Activated CD8-positive, alpha-beta memory T cell treated with anti-CD3 and anti-CD28 coated beads, Interleukin-2, amount 50 U/mL, for 4 hours (primary cell): ENCODE measurements around the gene NOA1.
"Not testable (repeated sequence)": the region's sequence is repeated elsewhere in the genome, so short reads cannot be mapped to it uniquely, and the experiment has no call there.

Source experiments
- DNase-seq: peaks from one replicate; pipeline ENCODE4 v3.0.0-alpha.2; 2020

Gene NOA1

DNA sequence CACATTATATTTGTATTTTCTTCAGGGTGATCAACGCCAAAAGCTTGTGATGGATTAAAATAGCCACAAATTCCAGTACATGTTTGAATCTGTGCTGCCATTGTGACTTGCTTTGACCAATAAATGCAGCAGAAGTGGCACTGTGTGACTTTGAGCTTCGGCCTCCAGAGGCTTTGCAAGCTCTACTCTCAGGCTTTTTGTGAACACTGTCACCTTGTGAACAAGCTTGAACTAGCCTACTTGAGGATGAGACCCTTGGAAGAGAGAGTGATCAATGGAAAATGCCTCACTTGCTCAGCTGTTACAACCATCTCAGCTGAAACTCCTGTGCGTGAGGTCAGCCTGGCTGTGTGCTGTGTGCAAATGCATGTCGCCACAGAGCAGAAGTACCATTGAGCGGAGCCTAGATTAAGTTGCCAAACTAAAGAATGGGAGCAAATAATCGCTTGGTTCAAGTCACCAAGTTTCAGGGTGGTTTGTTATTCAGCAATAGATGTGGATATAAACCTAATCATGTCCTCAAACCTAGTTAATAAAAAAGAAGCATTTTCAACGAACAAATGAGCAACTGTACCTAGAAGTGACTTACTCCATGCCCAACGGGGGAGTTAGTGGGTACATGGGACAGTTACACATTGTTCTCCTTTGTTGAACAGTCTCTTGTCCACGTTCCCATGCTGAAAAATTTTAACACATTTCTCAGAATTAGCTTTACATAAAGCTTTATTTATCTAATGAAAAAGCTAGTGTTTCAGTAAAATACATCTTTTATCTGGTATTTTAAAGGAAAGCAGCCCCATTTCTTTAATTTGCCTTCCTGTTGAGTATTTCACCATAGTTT is 23.5 kb downstream of the NOA1 start:
- no peak for DNase-seq

DNA sequence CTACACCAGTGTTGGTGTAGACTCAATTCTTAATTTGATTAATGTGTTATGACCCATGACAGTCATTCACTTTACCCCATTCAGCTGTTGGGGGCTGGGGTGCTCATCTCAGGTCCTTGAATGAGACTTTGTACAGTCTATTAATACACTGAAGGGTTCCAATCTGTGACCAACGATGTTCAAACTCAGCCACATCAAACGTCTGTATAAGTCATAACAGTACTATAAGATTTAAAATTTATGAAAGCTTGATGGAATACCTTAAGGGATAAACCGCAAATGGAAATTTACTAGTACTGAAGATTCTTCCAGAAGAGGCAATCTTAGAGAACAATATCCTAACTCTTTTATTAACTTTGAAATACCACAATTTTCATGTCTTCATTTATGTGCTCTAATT is 36.0 kb downstream of the NOA1 start:
- DNase-seq: no peak

- no peak for DNase-seq
These were observed 36.4 kb downstream of the NOA1 start for GRCh38 chr4:56940971-56941370.

DNA sequence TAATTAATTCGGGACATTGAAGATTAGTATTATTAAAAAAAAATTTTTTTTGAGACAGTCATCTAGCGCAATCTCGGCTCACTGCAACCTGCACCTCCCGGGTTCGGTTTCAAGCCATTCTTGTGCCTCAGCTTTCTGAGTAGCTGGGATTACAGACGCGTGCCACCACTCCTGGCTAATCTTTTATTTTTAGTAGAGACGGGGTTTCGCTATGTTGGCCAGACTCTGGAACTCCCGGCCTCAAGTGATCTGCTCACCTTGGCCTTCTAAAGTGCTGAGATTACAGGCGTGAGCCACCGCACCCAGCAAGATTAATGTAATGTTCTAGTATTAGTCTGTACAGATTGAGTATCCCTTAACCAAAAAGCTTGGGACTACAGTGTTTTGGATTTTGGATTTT is 37.0 kb downstream of the NOA1 start:
- DNase-seq: no peak

DNA sequence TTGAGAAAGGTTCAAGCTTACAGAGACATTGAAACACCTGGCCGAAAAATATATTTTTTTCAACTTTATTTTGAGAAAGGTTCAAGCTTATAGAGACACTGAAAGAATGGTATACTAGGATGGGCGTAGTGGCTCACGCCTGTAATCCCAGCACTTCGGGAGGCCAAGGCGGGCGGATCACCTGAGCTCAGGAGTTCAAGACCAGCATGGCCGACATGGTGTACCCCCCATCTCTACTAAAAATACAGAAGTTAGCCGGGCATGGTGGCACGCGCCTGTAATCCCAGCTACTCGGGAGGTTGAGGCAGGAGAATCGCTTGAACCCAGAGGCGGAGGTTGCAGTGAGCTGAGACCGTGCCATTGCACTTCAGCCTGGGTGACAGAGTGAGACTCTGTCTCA is 37.6 kb downstream of the NOA1 start:
- DNase-seq: not testable (repeated sequence)

DNA sequence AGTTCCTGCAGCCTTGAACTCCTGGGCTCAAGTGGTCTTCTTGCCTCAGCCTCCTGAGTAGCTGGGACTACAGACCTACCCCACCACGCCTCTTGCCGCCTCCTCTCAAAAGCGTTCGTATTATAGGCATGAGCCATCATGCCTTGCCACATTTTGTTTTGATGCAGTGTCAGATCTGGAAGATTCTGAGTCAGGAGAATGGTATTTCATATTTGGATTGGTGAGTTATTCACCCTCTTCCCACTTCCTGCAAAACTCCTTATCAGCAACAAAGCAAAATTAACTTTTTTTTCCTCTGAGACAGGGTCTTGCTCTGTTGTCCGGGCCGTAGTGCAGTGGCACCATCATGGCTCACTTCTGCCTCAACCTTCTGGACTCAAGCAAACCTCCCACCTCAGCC is 40.1 kb downstream of the NOA1 start:
- no peak for DNase-seq

DNA sequence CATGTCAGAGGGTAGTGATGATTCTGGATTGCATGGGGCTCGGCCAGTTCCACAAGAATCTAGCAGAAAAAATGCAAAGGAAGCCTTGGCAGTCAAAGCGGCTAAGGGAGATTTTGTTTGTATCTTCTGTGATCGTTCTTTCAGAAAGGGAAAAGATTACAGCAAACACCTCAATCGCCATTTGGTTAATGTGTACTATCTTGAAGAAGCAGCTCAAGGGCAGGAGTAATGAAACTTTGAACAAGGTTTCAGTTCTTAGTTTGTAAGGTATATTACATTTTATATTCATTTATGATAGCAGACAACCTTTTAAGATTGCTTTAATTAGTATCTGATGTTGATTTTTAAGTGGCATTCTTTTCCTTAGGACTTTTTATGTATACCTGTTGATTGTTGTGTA is 45.5 kb downstream of the NOA1 start:
- DNase-seq: no peak

GRCh38 chr4:56930638-56931037 is 46.8 kb downstream of the NOA1 start:
- DNase-seq: no peak

- no peak for DNase-seq
These were observed 50.2 kb downstream of the NOA1 start for GRCh38 chr4:56927196-56927595.

DNA sequence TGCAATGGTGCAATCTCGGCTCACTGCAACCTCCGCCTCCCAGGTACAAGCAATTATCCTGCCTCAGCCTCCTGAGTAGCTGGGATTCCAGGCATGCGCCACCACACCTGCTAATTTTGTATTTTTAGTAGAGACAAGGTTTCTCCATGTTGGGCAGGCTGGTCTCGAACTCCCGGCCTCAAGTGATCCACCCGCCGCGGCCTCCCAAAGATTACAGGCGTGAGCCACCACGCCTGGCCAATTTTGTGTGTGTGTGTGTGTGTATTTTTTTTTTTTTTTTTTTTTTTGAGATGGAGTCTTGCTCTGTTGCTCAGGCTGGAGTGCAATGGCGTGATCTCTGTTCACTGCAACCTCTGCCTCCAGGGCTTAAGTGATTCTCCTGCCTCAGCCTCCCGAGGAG is 62.4 kb downstream of the NOA1 start:
- DNase-seq: not testable (repeated sequence)

GRCh38 chr4:56914336-56914735 is 63.1 kb downstream of the NOA1 start:
- no peak for DNase-seq
